Thyroid gland (tissue), 4 donors: Measurements from ENCODE around the gene LSM3. TPM values are rescaled to one million over a fixed set of nuclear protein-coding genes. Genes with fewer than 3 reads are reported as not detected.

Experiments used
- DNase-seq, 2 donors: peaks; one replicate each; pipeline ENCODE4 v3.0.0-alpha.2; 2019
- H3K27ac ChIP-seq, 3 donors: fragments of 200-600 bp; sonication (generic); 1 replicate in 2 of 3; 2 replicates in 1 of 3; pipeline ENCODE4 v1.5.1; 2016 to 2019; ENCODE audit warnings: mild to moderate bottlenecking in 1 of 3, moderate library complexity in 1 of 3
- H3K27me3 ChIP-seq: fragments of 200-600 bp; sonication (generic); one replicate; pipeline ENCODE4 v1.5.1; 2019
- H3K36me3 ChIP-seq, 2 donors: fragments of 200-600 bp; sonication (generic); one replicate each; pipeline ENCODE4 v1.5.1; 2016 to 2019
- H3K4me1 ChIP-seq, 2 donors: fragments of 200-600 bp; sonication (generic); one replicate each; pipeline ENCODE4 v1.5.1; 2017 to 2019
- H3K4me3 ChIP-seq, 3 donors: fragments of 200-600 bp; sonication (generic); replicated peaks in 1 of 3; 1 replicate in 2 of 3; 2 replicates in 1 of 3; pipeline ENCODE4 v1.5.1; 2016; ENCODE audit warnings: mild to moderate bottlenecking in 1 of 3
- H3K9me3 ChIP-seq: fragments of 200-600 bp; sonication (generic); one replicate; pipeline ENCODE4 v1.5.1; 2017
- POLR2A ChIP-seq, 2 donors: fragments of 450-650 bp; IDR thresholded peaks; one replicate each; pipeline ENCODE4 v1.6.1; 2017; ENCODE audit warnings: antibody characterized with exemption in 2 of 2, mild to moderate bottlenecking in 2 of 2, moderate library complexity in 1 of 2
- WGBS, 2 donors: methylation state at CpG; one replicate each; pipeline ENCODE4 v1.1.5; 2017; 5-methylcytosine and 5-hydroxymethylcytosine counted together
- intact Hi-C: fragments of 100-400 bp; cut with DNase I; formaldehyde crosslinking; loops from one replicate; pipeline ENCODE4 v1.15.1; 2023
- total RNA-seq, 4 donors: library from RNA; depleted of rRNA; stranded (reverse); fragments of >200 nt; gene quantifications; one replicate each; pipeline ENCODE4 v1.2.3, GENCODE V29; 2016
- TF ChIP-seq, protein P1 (sequence below), 6 experiments: fragments of 200-600 bp in 3 of 6; fragments of 450-650 bp in 3 of 6; sonication (generic) in 3 of 6; IDR thresholded peaks; one replicate each; pipeline ENCODE4 v1.5.1; 2016 to 2019; ENCODE audit warnings: antibody characterized with exemption in 6 of 6, mild to moderate bottlenecking in 2 of 6, inconsistent platforms in 1 of 6, moderate library complexity in 1 of 6

Gene LSM3
- total RNA-seq, 4 donors from 2014 or later = 9.9 to 15.6 (median 15.3) TPM

GRCh38 chr3:14162178-14162577 is 16.4 kb upstream of the LSM3 start:
- no peak for DNase-seq
- intact Hi-C loops = no loop called here
- peaks cover 89 to 96% of the 10 kb centered on the region in 2 donors for H3K36me3 ChIP-seq
- 94 to 98% methylated on average over 2 of the region's 2 CpGs for WGBS, 2 donors
- H3K9me3 ChIP-seq = no peaks in the 10 kb centered on the region
- no peak overlapping the region for H3K27ac ChIP-seq
- no peak overlapping the region for H3K4me3 ChIP-seq
- TF ChIP-seq, protein P1, sequence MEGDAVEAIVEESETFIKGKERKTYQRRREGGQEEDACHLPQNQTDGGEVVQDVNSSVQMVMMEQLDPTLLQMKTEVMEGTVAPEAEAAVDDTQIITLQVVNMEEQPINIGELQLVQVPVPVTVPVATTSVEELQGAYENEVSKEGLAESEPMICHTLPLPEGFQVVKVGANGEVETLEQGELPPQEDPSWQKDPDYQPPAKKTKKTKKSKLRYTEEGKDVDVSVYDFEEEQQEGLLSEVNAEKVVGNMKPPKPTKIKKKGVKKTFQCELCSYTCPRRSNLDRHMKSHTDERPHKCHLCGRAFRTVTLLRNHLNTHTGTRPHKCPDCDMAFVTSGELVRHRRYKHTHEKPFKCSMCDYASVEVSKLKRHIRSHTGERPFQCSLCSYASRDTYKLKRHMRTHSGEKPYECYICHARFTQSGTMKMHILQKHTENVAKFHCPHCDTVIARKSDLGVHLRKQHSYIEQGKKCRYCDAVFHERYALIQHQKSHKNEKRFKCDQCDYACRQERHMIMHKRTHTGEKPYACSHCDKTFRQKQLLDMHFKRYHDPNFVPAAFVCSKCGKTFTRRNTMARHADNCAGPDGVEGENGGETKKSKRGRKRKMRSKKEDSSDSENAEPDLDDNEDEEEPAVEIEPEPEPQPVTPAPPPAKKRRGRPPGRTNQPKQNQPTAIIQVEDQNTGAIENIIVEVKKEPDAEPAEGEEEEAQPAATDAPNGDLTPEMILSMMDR (IDR thresholded peaks at IDR 0.05) = no peak
- TF ChIP-seq POLR2A (IDR thresholded peaks at IDR 0.05) = no peak
- H3K4me1 ChIP-seq = no peaks in the 10 kb centered on the region
- no peaks in the 10 kb centered on the region for H3K27me3 ChIP-seq

DNA sequence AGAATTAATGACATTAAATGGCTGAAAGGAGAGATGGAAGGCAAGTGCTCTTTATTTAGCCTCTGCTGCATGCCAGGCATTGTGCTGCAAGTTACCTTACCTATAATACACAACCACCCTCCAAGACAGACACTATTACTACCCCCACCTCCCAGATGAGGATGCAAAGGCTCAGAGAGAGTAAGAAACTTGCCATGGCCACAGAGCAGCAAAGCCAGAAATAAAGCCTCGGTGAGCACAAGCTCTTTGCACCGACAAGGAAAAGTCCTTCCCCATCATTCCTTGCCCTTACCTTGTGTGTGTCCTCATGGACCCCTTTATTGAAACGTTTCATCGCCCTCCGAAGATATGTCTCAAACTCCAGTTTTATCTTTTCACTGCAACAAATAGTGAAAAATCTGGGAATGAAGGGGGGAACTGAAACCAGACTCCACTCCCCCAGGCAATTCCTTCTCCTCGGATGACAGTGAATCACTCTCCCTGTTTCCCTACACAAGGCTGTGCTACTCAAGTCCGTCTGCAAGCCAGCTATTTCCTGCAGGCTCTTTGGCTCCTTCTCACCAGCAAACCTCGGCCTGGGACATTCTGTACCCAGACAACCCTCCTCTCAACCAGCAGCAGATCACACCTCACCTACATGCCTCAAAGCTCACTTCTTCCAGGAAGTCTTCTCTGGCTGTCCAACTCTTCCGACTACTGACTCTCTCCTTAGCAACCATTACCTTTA is 11.6 kb upstream of the LSM3 start:
- Histone ChIP-seq H3K27ac (no peak overlapping the region), H3K9me3 (no peaks in the 10 kb centered on the region), H3K27me3 (no peaks in the 10 kb centered on the region), H3K36me3 (peaks cover 88 to 92% of the 10 kb centered on the region in 2 donors), H3K4me3 (no peak overlapping the region), H3K4me1 (no peaks in the 10 kb centered on the region)
- TF ChIP-seq, protein P1 (IDR thresholded peaks at IDR 0.05) = no peak
- no peak for TF ChIP-seq POLR2A (IDR thresholded peaks at IDR 0.05)
- 93% methylated on average over 9 of the region's 9 CpGs for WGBS, 2 donors
- intact Hi-C loops = no loop called here
- no peak for DNase-seq

GRCh38 chr3:14169435-14169834 is 9.2 kb upstream of the LSM3 start:
- Histone ChIP-seq H3K4me1 (no peaks in the 10 kb centered on the region), H3K4me3 (no peak overlapping the region), H3K27me3 (no peaks in the 10 kb centered on the region), H3K27ac (no peak overlapping the region), H3K9me3 (no peaks in the 10 kb centered on the region), H3K36me3 (peaks cover 73 to 74% of the 10 kb centered on the region in 2 donors)
- intact Hi-C loops = no loop called here
- 94 to 97% methylated on average over 2 of the region's 2 CpGs for WGBS, 2 donors
- TF ChIP-seq, protein P1 (IDR thresholded peaks at IDR 0.05) = no peak
- TF ChIP-seq POLR2A (IDR thresholded peaks at IDR 0.05) = no peak
- no peak for DNase-seq

DNA sequence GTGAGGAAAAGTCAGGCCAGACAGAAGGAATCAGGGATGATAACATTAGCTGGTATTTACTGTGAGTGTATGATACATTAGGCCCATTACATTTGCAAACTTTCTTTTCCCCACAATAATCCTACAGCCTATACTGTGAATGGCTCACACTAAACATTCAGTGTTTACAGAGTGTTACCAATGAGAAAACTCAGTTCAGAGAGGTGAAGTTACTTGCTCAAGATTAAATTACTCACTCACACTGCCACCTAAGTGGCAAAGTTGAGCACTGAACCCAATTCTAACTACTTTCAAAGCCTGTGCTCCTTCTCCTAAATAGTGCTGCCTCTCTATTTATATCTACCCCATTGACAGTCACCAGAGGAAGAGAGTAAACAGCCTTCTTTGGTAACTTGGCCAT is 8.7 kb upstream of the LSM3 start:
- Histone ChIP-seq H3K4me3 (no peak overlapping the region), H3K4me1 (peaks cover under 1 to 4% of the 10 kb centered on the region in 2 donors), H3K9me3 (no peaks in the 10 kb centered on the region), H3K27ac (no peak overlapping the region), H3K36me3 (peaks cover 69 to 70% of the 10 kb centered on the region in 2 donors), H3K27me3 (no peaks in the 10 kb centered on the region)
- TF ChIP-seq POLR2A (IDR thresholded peaks at IDR 0.05) = no peak
- TF ChIP-seq, protein P1 (IDR thresholded peaks at IDR 0.05) = no peak
- intact Hi-C loops = loop anchor here (10.0 kb wide), 1 partner anchor 45 kb away; the partner anchor contains the start of genes CHCHD4 and TMEM43
- no peak for DNase-seq

- no peaks in the 10 kb centered on the region for H3K9me3 ChIP-seq
- H3K27me3 ChIP-seq = no peaks in the 10 kb centered on the region
- H3K4me1 ChIP-seq = peaks cover 8 to 12% of the 10 kb centered on the region in 2 donors
- no peak overlapping the region for H3K27ac ChIP-seq
- 81 to 86% methylated on average over 2 of the region's 2 CpGs for WGBS, 2 donors
- no peak overlapping the region for H3K4me3 ChIP-seq
- peaks cover 61 to 62% of the 10 kb centered on the region in 2 donors for H3K36me3 ChIP-seq
- no peak for DNase-seq
- intact Hi-C loops = loop anchor here (10.0 kb wide), 1 partner anchor 46 kb away; the partner anchor contains the start of genes CHCHD4 and TMEM43
- TF ChIP-seq, protein P1 (IDR thresholded peaks at IDR 0.05) = no peak
- TF ChIP-seq POLR2A (IDR thresholded peaks at IDR 0.05) = no peak
Measured at GRCh38 chr3:14170531-14171159, 8.0 kb upstream of the LSM3 start.
